MCF 10A (cell line): ENCODE measurements around the gene USH2A. TPM values are rescaled to one million over a fixed set of nuclear protein-coding genes. Genes with fewer than 3 reads are reported as not detected.

Experiments used
- BruUV-seq: library from RNA; stranded (reverse); fragments of 400-500 nt; replicated peaks from 2 replicates; lab custom pipeline; 2021; lab: Mats Ljungman, UMichigan
- CTCF ChIA-PET: fragments of 300-600 bp; sonication (Branson Sonifier 250); formaldehyde crosslinking; extraction: SDS; loops from one replicate; lab custom pipeline; 2021; ENCODE audit warnings: antibody characterized with exemption, inconsistent platforms; lab: Yijun Ruan, JAX
- POLR2A ChIA-PET: fragments of 300-600, 350-650 bp; sonication (Branson Sonifier 250); formaldehyde crosslinking; extraction: SDS; loops from one replicate; lab custom pipeline; 2020; ENCODE audit warnings: antibody characterized with exemption, inconsistent platforms; lab: Yijun Ruan, JAX
- DNase-seq: peaks from one replicate; pipeline ENCODE4 v3.0.0-alpha.2; 2018; ENCODE audit not compliant: unreplicated experiment
- H3K27ac Mint-ChIP-seq: one replicate; pipeline ENCODE4 v1.8.0; 2022; ENCODE audit warnings: mild to moderate bottlenecking, low read depth, mixed read lengths; ENCODE audit not compliant: unreplicated experiment
- H3K27me3 Mint-ChIP-seq: one replicate; pipeline ENCODE4 v1.8.0; 2022; ENCODE audit warnings: mixed read lengths; ENCODE audit not compliant: insufficient read depth, unreplicated experiment
- H3K36me3 Mint-ChIP-seq: one replicate; pipeline ENCODE4 v1.8.0; 2022; ENCODE audit warnings: mild to moderate bottlenecking, moderate library complexity, mixed read lengths; ENCODE audit not compliant: insufficient read depth, unreplicated experiment
- H3K4me1 Mint-ChIP-seq: one replicate; pipeline ENCODE4 v1.8.0; 2022; ENCODE audit warnings: mixed read lengths; ENCODE audit not compliant: insufficient read depth, unreplicated experiment
- H3K4me3 Mint-ChIP-seq: one replicate; pipeline ENCODE4 v1.8.0; 2022; ENCODE audit warnings: mild to moderate bottlenecking, moderate library complexity, mixed read lengths; ENCODE audit not compliant: unreplicated experiment
- H3K9me3 Mint-ChIP-seq: one replicate; pipeline ENCODE4 v1.8.0; 2022; ENCODE audit warnings: mixed read lengths; ENCODE audit not compliant: unreplicated experiment
- intact Hi-C: fragments of 100-400 bp; cut with micrococcal nuclease; formaldehyde crosslinking; loops from 2 replicates; pipeline ENCODE4 v1.14.1; 2022
- total RNA-seq: library from RNA; stranded (reverse); gene quantifications from 2 replicates; pipeline ENCODE4 v1.2.3, GENCODE V29; 2022
- TF ChIP-seq, protein P1 (sequence below): fragments of 200-600 bp; IDR thresholded peaks from one replicate; pipeline ENCODE4 v1.8.0; 2022; ENCODE audit warnings: antibody characterized with exemption, mild to moderate bottlenecking; ENCODE audit not compliant: unreplicated experiment

USH2A gene
- total RNA-seq, 1 experiment from 2014 or later, result not detected

DNA sequence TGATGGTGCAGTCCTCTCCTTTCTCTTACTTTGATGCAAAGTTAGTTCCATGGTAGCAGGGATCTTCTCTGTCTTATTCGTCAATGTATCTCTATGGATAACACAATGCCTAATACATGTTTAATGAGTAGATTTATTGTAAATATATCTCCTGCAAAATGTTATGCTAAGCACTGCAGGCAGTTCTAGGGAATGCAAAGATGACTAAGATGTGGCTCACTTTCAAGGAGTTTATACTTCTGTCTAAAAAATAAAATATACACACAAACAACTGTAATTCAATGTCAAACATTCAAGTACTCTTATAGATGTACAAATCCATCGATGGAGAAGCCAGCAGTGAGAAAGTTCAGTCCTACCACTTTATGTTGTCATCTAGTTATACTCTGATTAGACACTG is 661.8 kb downstream of the USH2A start:
- no TSS peak for BruUV-seq
- TF ChIP-seq, protein P1, sequence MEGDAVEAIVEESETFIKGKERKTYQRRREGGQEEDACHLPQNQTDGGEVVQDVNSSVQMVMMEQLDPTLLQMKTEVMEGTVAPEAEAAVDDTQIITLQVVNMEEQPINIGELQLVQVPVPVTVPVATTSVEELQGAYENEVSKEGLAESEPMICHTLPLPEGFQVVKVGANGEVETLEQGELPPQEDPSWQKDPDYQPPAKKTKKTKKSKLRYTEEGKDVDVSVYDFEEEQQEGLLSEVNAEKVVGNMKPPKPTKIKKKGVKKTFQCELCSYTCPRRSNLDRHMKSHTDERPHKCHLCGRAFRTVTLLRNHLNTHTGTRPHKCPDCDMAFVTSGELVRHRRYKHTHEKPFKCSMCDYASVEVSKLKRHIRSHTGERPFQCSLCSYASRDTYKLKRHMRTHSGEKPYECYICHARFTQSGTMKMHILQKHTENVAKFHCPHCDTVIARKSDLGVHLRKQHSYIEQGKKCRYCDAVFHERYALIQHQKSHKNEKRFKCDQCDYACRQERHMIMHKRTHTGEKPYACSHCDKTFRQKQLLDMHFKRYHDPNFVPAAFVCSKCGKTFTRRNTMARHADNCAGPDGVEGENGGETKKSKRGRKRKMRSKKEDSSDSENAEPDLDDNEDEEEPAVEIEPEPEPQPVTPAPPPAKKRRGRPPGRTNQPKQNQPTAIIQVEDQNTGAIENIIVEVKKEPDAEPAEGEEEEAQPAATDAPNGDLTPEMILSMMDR, result no peak

DNA sequence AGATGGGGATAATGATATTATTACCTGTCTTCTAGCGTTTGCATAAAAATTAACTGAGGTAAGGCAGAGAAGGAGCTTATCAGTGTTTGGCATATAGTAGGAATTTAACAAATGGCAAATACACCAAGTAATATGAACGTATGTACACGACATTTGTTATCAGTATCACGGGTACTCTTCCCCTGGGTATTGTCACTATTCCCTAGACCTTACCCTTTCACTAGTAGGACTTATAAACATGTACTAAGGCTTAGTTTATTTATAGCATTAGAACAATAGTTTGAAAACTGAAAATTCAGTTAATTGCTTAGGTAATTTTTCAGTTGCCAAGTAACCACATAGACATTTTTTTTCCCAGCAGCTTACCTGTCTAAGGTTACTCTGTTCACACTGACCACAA is 669.1 kb downstream of the USH2A start:
- no peaks in the 10 kb centered on the region for H3K36me3 Mint-ChIP-seq

More for the DNA sequence above, 661.8 kb downstream of the USH2A start:
- Mint-ChIP-seq H3K9me3 (peaks cover 8% of the 10 kb centered on the region), H3K4me3 (no peak overlapping the region), H3K27me3 (peaks cover 59% of the 10 kb centered on the region), H3K4me1 (no peaks in the 10 kb centered on the region), H3K27ac (no peak overlapping the region), H3K36me3 (no peaks in the 10 kb centered on the region)
- POLR2A ChIA-PET, result interaction anchor here (0.7 kb wide), 1 partner anchor 41 kb away, joined by 3 read pairs; no protein-coding TSS in a partner anchor
- no peak for DNase-seq
- CTCF ChIA-PET, result interaction anchor here (0.8 to 1.1 kb wide), 2 partner anchors 13 to 23 kb away, joined by 3 to 5 read pairs; no protein-coding TSS in a partner anchor
- intact Hi-C loops, result no loop called here

DNA sequence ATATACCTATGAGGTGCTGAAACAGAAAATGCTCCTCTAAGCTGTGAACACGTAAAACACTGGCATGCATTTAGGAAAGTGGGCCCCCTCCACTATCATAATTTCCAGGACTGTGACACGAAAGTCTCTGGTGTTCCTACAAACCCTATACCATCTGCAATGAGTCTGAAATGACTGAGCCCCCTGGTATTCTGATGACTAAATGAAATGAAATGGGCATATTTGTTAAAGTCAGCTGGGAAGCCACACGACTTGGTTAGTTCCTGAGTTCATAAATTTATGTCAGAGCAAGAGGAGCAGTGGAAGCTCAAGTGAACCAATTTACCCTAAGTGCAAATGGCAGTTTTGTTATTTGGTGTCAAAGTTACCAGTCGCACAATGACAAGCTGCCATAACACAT is 673.8 kb downstream of the USH2A start:
- H3K9me3 Mint-ChIP-seq, result no peaks in the 10 kb centered on the region
- ChIA-PET POLR2A (no interaction called here), CTCF (no interaction called here)
- H3K4me3 Mint-ChIP-seq, result no peak overlapping the region
- no peaks in the 10 kb centered on the region for H3K36me3 Mint-ChIP-seq
- peaks cover 61% of the 10 kb centered on the region for H3K27me3 Mint-ChIP-seq
- DNase-seq, result no peak
- TF ChIP-seq, protein P1, result no peak
- no TSS peak for BruUV-seq
- H3K4me1 Mint-ChIP-seq, result no peaks in the 10 kb centered on the region
- no peak overlapping the region for H3K27ac Mint-ChIP-seq
- intact Hi-C loops, result no loop called here

More for the DNA sequence above, 669.1 kb downstream of the USH2A start:
- no peak overlapping the region for H3K27ac Mint-ChIP-seq
- no peak for DNase-seq
- no peaks in the 10 kb centered on the region for H3K4me1 Mint-ChIP-seq
- H3K27me3 Mint-ChIP-seq, result peaks cover 60% of the 10 kb centered on the region
- no peak overlapping the region for H3K4me3 Mint-ChIP-seq
- H3K9me3 Mint-ChIP-seq, result no peaks in the 10 kb centered on the region
- ChIA-PET POLR2A (interaction anchor here (0.6 kb wide), 1 partner anchor 16 kb away, joined by 4 read pairs; no protein-coding TSS in a partner anchor), CTCF (interaction anchor here (0.6 to 1.4 kb wide), 4 partner anchors 12 to 41 kb away, joined by 3 to 4 read pairs (median 3); no protein-coding TSS in a partner anchor)
- intact Hi-C loops, result no loop called here
- no TSS peak for BruUV-seq
- TF ChIP-seq, protein P1, result no peak

DNA sequence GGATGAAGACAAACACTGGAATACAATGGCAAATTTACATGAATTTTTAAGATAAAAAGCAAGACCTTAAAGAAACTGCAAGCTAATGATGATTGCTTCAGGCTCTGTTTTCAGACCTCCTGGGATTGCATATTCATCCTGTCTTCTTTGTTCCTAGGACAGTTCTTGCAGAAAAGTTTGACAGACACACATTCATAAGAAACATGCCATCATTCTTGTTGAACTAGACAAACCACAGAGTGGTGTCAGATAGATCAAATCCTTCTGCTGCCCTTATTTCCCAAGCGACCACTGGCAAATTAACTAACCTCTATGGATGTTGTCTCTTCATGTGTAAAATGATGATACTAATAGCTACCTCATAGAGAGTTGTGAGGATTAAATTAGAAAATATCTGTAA is 674.8 kb downstream of the USH2A start:
- TF ChIP-seq, protein P1, result no peak

More for the DNA sequence above, 674.8 kb downstream of the USH2A start:
- Mint-ChIP-seq H3K36me3 (no peaks in the 10 kb centered on the region), H3K27me3 (peaks cover 58% of the 10 kb centered on the region), H3K4me1 (no peaks in the 10 kb centered on the region), H3K9me3 (no peaks in the 10 kb centered on the region), H3K4me3 (no peak overlapping the region), H3K27ac (no peak overlapping the region)
- DNase-seq, result no peak
- POLR2A ChIA-PET, result no interaction called here
- no TSS peak for BruUV-seq
- CTCF ChIA-PET, result no interaction called here
- intact Hi-C loops, result no loop called here
